HG03135 (cell line): ENCODE results near the gene CD7.

Source experiments
- ATAC-seq: cut with Tn5 transposase; IDR thresholded peaks from one replicate; pipeline ENCODE4 v1.9.1; 2021; ENCODE audit warnings: mild to moderate bottlenecking, moderate library complexity; ENCODE audit not compliant: unreplicated experiment

Gene CD7

DNA sequence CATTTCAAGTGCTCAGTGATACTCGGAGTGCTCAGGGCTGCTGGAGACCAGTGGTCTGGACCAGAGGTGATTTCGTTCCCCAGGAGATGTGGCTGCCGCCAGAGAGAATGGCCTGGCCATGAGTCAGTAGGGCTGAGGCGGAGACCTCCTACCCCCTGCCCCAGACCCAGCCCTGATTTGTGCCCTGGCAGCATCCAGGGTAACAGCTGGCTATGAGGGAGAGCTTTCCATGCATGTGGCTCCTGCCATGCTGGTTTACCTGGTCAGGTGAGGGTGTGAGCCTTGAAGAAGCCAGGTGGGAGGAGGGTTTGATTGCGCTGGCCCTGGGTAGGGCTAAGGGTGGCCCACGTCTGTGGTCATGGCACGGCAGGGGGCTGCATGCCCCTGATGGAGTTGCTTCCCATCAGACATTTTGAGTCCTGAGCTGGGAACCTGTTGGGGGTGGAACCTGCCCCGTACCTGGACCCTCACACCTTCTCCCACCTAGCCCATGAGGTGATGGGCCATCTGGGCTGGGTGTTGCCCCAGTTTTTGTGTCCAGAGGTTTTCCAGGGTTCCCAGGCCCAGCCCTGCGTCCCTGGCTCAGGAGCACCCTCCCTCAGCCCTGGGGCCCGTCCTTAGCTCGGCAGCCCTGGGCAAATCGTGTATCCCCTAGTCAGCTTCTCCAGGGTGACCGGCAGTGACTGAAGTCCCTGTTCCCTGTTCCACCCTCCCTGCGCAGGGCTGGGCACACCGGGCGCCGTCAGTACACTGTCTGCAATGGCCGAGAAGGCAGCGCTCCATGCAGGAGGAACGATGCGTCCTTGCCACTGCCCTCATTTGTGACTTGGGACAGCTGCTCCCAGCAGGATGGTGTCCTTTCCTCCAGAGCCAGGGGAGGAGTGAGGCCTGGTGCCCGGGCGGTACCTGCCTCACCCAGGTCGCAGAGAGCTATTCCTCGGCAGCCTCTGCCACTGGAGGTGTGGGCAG lies 34.9 kb downstream of the CD7 start:
- no peak for ATAC-seq

DNA sequence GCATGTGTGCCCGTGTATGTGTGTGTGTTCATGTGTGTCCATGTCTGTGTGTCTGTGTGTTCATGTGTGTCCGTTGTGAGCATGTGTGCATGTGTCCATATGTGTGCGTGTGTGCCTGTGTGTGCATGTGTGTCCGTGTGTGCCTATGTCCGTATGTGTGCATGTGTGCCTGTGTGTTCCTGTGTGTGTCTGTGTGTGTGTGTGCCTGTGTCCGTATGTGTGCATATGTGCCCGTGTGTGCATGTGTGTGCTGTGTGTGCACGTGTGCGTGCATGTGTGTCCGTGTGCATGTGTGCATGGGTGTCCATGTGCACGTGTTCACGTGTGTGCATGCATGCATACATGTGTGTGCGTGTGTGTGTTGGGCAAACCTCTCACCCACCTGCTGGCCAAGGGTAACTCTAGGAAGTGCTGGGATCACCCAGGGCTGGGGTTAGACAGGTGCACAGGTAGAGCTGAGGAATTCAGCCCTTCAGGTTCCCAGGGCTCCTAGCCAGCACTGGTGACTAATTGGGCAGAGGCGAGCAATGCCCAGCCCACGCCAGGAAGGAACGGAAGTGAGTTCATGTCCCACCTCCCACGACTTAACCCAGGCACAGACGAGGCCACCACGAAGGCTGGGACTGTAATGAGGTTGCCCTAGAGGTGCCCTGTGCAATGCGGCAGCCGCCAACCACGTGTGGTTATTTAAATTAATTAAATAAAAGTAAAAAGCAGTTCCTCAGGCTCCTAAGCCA lies 35.7 kb downstream of the CD7 start:
- ATAC-seq, result no peak

DNA sequence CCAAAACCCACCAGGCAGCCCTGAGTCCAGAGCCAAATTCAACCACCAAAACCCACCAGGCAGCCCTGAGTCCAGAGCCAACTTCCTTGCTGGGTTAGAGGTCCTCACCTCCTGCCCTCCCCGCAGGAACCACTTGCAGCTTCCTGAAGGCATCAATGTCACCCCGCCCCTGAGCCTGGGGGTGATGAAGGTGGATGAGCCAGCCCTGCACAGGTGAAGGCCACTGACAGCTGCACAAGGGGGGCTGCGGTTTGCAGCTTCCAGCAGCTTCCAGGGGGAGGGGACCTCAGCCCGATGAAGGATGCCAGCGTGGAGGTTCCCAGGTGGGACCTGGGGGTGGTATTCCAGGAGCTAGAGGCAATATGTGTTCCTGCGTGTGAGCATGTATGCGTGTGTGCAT lies 36.3 kb downstream of the CD7 start:
- no peak for ATAC-seq

DNA sequence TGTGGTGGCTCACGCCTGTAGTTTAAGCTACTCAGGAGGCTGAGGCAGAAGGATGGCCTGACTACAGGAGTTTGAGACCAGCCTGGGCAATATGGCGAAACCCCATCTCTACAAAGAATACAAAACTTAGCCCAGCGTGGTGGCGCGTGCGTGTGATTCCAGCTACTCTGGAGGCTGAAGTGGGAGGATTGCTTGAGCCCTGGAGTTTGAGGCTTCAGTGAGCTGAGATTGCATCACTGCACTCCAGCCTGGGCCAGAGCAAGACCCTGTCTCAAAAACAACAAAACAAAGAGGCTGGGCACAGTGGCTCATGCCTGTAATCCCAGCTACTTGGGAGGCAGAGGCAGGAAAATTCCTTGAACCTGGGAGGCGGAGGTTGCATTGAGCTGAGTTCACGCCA lies 36.9 kb downstream of the CD7 start:
- no peak for ATAC-seq

DNA sequence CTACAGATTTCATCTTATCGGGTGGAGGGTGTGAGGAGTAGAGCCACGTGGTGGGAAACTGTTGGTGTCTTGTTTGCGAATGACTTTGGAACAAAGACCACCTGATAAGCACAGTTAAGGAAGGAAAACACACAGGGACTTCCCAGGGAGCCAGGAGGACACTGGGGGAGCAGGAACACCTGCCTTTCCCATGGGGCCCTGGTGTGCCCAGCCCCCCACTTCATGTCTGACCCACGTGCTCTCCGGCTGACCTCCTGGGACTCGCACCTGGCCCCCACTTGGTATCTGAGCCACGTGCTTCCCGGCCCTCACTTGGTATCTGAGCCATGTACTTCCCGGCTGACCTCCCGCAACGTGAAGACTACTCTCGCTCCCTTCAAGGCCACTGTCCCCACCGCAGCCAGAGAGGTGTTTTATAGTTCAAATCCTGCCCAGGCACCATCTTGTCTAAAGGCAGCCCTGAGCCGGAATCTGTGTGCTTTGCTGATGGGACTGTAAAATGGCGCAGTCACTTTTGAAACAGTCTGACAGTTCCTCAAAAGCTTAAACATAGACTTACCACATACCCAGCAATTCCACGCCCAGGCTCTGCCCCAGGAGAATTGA lies 38.5 kb downstream of the CD7 start:
- ATAC-seq, result no peak

DNA sequence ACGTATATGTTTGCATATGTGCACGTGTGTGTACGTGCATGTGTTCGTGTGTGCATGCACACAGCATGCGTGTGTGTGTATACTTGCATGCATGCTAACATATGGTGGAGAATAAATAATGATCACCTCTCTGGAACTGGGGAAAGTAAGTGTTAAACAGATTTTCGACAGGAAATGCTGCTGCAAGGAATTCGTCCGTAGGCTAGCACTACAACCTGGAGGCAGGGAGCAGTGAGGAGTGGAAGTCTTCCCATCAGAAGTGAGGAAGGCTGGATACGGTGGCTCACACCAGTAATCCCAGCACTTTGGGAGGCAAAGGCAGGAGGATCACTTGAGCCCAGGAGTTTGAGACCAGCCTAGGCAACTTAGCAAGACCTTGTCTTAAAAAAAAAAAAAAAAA lies 39.1 kb downstream of the CD7 start:
- ATAC-seq, result no peak

DNA sequence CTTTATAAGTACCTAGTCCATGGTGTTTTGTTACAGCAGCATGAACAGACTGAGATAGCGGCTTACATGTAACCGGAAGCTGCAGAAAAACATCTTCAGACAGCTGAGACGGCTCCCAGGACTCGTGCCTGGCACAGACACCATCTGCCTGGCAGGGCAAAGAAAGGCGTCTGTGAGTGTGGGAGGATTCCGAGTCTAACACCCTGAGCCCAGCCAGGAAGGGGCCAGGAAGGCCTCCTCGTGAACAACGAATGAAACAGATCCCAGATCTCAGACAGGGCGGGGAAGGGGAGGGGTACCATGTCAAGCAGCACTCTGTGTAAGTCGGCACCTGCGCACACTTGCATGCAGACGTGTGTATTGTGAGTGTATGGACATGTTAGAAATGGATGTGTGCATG lies 39.6 kb downstream of the CD7 start:
- ATAC-seq, result no peak

DNA sequence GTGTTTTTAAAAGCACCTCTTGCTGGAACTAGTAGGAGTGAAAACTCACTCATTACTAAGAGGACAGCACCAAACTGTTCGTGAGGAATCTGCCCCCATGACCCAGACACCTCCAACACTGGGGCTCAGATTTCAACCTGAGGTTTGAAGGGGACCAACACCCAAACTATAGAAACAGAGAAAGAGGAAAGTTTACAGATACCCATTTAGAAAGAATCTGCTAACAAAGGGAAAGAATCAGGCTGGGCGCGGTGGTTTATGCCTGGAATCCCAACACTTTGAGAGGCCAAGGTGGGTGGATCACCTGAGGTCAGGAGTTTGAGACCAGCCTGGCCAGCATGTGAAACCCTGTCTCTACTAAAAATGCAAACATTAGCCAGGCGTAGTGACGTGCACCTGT lies 40.5 kb downstream of the CD7 start:
- ATAC-seq, result no peak

DNA sequence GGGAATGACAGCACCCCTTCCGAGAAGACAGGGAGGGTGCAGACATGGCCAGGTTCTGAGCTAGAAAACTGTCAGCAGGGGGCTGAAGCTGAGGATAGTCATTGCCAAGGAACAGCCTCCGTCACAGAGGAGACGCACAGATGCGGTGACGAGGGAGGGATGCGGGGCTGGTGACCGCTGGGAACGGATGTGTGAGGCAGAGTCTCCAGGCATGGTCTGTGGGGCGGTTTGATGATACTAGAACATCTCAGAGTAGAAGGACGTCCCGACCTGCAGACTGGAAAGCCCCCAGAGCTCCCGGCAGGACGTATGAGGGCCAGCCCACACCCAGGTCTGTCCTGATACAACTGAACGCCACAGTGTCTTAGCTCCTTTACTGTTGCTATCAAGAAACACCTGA lies 42.1 kb downstream of the CD7 start:
- ATAC-seq, result no peak

DNA sequence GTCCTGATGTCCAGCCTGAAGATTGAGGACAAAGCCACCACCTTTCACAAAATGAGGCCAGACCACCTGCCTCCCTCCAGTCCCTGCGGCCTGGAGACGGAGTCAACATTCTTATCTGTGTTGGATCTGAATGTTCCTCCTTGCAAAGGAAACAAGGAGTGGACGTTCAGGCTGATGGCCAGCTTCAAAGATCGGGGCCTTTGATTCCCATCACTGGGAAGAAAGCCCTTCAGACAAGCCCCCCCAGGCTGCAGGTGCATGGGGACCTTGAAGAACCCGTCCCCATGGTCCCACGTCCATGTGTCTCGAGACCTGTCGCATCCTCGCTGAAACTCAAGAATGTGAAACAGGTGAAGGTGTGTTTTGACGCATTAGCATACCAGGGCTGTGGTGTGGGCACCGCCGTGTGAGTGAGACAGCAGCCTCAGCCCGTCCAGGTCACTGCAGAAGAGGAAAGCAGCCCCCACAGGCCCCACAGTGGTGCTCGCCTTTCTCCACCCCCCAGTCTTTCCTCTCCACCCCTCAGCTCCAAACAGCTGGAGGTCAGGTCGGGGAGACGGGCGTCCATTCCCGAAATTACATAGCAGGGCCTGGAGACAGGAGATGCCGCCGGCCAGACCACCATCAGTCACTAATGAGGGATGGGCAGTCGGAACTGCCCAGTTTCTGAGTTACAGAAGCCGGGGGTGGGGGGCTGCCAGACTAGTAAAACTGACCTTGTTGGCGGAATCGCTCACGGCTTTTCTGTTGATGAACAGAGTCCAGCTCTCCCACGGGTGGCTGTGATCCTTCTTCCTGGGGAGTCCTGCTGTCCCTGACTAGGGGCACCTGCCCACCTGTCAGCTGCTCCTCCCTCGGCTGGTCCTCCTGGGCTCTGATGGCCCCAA lies 43.0 kb downstream of the CD7 start:
- ATAC-seq, result no peak

DNA sequence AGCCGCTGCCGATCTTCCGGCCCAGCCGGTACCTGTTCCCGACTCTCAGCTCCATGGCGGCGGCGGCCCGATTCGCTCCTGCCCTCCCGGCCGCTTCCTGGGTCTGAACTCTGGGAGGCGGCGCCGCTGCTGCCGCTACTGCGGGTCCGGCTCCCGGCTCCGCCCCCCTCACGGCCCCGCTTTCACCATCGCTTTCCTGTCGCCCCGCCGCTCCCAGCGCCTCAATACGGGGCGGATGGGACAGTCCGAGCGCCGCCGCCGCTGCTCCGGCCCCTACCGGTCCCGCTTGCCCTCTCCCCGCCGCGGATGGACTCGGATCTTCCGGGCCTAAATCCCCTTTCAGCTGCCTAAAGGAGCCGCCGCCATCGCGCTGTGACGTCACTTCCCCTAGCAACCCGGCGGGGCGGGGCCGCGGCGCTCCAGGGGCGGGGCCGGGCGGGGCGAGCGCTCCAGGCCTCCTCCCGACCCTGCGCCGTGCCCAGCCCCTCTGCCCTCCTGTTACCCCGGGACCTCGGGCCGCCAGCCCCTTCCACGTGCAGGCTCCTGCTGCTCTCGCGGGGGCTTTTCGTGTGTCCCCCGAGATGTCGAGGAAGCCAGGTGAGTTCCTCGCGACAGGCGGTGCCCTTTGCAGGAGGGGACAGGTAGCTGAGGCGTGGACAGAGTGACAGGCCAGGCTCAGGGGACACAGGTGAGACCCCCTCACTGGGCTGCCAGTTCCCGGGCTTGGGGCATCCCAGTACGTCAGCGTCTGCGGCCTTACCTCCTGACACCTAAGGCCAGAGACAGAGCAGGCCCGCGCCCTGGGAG lies 43.9 kb downstream of the CD7 start, which contains the start of gene CSNK1D:
CSNK1D (minus strand) TSS at position 374 of the 807 bp plus-strand sequence; CDS start at position 55, 319 bp downstream.
- peak; percentile 67 for ATAC-seq

DNA sequence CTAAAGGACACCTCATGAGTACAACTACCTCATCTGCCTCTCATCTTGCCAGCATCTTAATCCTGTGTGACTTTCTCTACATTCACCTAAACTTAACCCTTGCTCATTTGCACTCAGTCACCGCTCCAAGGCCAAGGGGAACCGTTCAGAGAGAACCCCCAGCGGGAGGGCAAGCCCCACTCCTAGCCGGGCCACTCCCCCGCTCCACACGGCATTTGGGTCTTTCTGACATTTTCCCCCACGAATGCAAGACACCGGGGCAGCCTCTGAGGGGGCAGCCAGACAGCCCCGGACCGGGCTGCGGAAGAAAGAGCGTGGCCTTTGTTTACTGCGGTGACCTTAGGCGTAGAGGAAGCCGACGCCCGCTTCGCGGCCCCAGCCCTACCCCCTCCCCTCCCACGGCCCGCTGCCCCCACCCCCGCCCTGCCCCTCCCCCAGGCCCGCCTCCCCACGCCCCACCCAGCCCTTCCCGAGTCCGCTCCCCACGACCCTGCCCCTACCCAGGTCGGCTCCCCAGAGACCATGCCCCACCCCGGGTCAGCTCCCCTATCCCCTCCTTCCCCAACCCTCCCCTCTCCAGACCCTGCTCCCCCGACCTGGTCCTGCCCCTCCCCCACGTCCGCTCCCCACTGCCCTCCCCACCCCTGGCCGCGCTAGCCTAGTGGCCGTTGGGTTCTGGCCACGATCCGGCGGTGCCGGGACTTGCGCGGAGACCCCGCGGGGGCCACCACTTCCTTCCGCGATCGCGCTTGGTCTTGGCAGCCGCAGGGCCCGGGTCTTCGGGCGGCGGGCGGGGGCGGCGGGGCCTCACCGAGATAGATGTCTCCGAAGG lies 44.7 kb downstream of the CD7 start:
- ATAC-seq, result peak; percentile 12

DNA sequence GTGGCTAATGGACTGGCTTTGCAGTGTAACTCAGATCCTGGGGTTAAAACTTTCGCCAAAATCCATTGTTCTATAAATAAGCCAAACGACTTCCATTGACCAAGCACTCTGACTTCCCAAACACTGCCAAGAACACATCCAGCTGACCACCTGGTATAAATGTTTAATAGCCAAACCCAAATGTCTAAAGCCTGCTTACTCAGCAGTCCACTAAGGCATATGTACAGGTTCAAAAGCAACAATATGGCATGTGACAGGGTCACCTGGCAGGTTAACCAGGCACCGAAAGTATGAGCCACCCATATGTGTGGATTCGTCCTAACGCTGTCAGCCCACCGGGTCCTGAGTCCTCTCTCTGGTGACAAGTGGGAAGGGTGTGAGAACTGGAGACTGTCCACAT lies 46.0 kb downstream of the CD7 start:
- no peak for ATAC-seq

DNA sequence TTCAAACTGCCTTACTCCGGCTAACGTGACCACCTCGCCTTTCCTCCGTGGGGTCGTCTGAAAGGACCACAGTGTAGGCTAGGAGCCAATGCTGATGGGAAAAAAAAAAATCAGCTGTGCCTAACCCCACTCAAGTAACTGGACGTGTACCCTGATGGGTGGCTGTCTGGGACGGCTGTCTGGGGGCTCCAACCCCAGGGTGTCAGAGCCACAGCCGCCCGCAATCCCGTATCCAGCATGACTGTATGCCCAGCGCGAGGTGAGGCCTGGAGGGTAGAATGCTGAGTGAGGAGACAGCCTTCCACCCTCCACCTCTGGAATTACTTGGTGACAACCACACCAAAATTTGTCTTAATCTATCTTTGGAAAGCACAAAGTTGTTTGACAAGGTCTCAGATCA lies 46.8 kb downstream of the CD7 start:
- no peak for ATAC-seq

DNA sequence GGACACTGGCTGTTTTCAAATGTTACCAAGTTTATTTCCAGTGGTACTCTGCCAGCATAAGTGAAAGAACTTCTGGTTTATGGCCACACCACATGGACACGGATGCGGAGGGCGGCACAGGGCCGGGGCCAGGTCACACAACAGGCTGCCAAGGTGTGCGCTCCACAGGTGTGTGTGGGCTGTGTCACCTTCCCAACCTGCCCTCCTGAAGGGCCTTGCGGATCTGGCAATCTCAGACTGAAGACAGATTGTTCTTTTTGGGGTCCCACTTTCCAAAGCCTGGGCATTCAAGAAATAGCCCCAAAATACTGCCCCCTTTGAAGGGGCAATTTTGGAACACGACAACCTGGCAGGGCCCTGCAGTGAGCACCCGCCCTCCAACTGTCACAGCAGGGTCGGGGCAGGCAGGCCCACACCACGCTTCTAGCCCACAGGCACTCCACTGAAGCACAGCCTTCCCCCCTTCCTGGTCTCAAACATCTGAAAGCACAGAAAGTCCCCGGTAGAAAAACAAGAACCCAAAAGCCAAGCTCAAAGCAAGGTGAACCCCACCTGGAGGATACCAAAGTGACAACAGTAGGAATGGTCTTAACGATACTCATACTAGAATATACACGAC lies 47.4 kb downstream of the CD7 start:
- no peak for ATAC-seq

DNA sequence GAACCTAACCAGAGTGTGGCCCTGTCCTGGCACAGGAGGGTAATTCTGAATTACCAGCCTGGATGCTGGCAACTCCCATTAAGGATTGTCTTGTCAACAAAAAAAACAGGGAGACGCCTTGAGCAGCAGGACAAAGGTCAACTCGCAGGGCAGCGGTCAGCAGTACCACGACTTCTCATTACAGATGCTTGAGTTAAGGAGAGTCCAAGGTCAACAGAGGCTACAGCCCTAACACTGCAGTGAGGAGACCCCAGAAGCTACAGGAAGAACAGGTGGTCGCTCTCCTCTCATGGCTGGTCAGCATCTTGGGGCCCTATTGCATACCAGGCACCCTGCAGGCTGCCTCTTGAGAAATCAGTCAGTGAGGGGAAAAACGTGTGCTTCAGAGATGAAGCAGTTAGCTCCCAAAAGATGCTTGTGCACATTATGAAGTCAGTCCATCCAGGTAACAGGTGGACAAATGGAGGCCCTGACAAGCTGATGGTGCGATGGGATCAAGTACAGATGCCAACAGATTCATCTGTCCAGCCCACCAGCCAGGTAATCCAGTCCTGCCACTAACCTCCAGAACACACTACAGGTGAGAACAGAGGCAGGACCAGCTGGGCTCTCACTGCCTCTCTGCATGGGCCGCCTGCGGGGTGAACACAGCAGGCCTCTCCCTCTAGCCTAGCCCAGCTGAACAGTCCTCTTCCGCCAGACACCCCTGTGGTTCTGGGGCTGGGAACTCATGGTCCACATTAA lies 48.1 kb downstream of the CD7 start:
- no peak for ATAC-seq

DNA sequence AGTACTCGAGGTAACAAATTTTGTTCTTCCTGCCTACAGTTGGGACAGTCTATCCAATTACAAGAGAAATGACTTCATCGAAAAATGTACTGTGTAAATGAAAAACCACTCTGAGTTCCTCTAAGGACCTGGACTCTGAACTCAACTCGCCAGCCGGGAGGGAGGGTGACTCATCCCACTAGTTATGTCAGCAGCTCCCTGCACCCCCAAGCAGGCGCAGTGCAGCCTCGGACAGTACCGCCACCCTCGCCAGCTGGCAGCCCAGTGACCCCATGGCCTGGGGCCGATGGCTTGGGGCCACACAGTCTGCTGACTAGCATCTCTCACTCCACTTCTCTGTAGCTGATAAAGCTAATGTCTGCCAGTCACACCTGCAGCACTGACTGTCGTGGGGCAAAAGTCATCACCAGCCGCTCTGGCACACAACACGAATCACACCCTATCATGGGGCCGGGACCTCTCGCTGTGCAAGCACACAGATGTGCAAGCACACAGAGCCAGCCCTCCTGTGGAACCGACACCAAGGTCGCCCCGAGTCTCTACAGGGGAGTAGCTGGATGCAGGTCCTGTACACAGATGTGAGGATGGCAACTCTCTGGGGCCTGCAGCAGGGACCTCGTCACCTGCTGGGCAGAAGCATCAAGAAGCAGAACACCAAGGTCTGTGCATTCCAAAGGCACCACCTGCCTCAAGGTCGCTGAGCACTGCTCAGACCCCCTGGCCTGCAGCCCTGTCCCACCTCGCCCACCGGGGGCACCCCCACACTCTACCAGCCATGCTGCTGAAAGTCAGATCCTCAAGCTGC lies 49.6 kb downstream of the CD7 start:
- no peak for ATAC-seq
